AG09309 (cell line): ENCODE measurements around the gene DDX54.
A peak's percentile ranks its signal among the peaks of the same experiment; 100 is the strongest.

ENCODE experiments used
- DNase-seq: peaks from one replicate; pipeline ENCODE4 v3.0.0-alpha.2; 2010; ENCODE audit warnings: low read depth
- H3K4me3 ChIP-seq: 2 replicates; pipeline ENCODE4 v1.5.1; 2011; ENCODE audit warnings: mild to moderate bottlenecking, low read depth, low read length, moderate library complexity; ENCODE audit not compliant: control insufficient read depth
- TF ChIP-seq, protein P1 (sequence below): IDR thresholded peaks from 2 replicates; pipeline ENCODE4 v1.5.1; 2011; ENCODE audit warnings: mild to moderate bottlenecking, low read depth, low read length, inconsistent platforms; ENCODE audit not compliant: insufficient read depth, control insufficient read depth; ENCODE audit errors: missing control alignments

Gene DDX54, protein sequence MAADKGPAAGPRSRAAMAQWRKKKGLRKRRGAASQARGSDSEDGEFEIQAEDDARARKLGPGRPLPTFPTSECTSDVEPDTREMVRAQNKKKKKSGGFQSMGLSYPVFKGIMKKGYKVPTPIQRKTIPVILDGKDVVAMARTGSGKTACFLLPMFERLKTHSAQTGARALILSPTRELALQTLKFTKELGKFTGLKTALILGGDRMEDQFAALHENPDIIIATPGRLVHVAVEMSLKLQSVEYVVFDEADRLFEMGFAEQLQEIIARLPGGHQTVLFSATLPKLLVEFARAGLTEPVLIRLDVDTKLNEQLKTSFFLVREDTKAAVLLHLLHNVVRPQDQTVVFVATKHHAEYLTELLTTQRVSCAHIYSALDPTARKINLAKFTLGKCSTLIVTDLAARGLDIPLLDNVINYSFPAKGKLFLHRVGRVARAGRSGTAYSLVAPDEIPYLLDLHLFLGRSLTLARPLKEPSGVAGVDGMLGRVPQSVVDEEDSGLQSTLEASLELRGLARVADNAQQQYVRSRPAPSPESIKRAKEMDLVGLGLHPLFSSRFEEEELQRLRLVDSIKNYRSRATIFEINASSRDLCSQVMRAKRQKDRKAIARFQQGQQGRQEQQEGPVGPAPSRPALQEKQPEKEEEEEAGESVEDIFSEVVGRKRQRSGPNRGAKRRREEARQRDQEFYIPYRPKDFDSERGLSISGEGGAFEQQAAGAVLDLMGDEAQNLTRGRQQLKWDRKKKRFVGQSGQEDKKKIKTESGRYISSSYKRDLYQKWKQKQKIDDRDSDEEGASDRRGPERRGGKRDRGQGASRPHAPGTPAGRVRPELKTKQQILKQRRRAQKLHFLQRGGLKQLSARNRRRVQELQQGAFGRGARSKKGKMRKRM

GRCh38 chr12:113185180-113186032, at the start of gene DDX54, which contains the start of gene RITA1:
TSS of gene DDX54 (minus strand) at chr12:113185478. CDS start at chr12:113185451, 27 bp downstream.
TSS of gene RITA1 (plus strand) at chr12:113185721. CDS start at chr12:113186747, 1,026 bp downstream.
- TF ChIP-seq, protein P1, sequence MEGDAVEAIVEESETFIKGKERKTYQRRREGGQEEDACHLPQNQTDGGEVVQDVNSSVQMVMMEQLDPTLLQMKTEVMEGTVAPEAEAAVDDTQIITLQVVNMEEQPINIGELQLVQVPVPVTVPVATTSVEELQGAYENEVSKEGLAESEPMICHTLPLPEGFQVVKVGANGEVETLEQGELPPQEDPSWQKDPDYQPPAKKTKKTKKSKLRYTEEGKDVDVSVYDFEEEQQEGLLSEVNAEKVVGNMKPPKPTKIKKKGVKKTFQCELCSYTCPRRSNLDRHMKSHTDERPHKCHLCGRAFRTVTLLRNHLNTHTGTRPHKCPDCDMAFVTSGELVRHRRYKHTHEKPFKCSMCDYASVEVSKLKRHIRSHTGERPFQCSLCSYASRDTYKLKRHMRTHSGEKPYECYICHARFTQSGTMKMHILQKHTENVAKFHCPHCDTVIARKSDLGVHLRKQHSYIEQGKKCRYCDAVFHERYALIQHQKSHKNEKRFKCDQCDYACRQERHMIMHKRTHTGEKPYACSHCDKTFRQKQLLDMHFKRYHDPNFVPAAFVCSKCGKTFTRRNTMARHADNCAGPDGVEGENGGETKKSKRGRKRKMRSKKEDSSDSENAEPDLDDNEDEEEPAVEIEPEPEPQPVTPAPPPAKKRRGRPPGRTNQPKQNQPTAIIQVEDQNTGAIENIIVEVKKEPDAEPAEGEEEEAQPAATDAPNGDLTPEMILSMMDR: no peak
- no peak for DNase-seq
- peak within 1 kb of the TSS; percentile 83 for H3K4me3 ChIP-seq

DNA sequence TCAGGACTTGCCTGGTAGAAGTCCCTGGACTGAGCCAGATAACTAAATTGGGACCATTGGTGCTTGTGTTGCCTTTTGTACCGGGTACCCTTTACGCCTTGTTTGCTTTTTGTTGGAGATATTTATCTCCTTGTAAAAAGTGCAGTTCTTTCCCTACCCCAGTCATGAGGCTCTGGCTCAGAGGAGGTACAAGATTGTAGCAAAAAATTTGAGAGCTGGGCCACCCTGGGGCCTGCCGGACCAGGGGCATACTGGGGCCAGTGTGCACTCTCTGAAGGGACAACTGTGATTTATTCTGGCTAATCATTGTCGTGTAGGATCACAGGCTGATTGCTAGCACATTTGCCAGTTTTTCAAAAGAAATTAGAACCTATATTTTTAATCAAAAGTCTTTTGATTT, 49.2 kb upstream of the DDX54 start:
- DNase-seq: no peak
- TF ChIP-seq, protein P1: no peak

GRCh38 chr12:113233967-113234366, 48.7 kb upstream of the DDX54 start:
- H3K4me3 ChIP-seq: no peak overlapping the region
- TF ChIP-seq, protein P1: no peak
- DNase-seq: no peak

More for the DNA sequence above, 49.2 kb upstream of the DDX54 start:
- no peak overlapping the region for H3K4me3 ChIP-seq

DNA sequence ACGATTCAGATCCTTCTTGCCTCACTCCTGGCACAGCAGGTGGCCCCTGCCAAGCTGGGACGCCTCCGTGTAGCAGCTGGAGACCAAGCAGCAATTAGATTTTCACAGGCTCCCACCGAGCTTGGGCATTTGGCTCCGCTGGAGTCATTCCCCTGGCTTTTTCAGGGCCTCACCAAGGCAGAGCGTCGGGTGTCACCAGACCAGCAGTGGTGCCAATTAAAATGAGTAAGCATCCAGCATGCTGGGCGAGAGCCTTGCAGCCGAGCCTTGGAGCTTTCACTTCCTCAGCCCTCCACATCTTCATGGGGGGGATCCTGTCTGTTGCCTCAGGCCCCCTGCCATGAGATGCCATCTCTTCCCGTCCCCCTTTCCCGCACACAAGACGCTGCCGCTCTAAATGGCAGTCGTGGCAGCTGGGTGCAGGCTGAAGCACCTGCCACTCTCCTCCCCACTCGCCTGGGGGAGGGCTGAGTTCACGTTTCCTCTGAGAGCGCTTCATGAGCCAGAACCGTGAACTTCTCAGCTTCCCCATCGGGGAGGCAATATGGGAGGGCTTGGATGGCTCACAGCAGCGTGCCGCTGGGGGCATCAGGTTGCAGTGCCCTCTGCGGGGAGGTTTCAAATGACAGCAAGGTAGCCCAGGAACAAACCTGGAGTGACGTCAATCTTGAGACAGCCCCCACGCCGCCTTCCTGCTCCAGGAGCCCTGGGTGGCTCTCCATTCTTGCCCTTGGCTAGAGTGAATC, 47.7 kb upstream of the DDX54 start:
- no peak overlapping the region for H3K4me3 ChIP-seq

GRCh38 chr12:113232089-113232839, 47.0 kb upstream of the DDX54 start:
- TF ChIP-seq, protein P1: no peak
- no peak overlapping the region for H3K4me3 ChIP-seq
- no peak for DNase-seq

More for the DNA sequence above, 47.7 kb upstream of the DDX54 start:
- DNase-seq: no peak
- TF ChIP-seq, protein P1: no peak
